Gastroesophageal sphincter (tissue), 4 donors: ENCODE results near the gene LUC7L2. TPM values are rescaled to one million over a fixed set of nuclear protein-coding genes. Genes with fewer than 3 reads are reported as not detected.
"Not testable (repeated sequence)": the region's sequence is repeated elsewhere in the genome, so short reads cannot be mapped to it uniquely, and the experiment has no call there.

Experiments
- ATAC-seq: fragments of 150-250 bp; one replicate; pipeline ENCODE4 v1.9.1; 2016; ENCODE audit warnings: mild to moderate bottlenecking, moderate library complexity
- H3K27ac ChIP-seq, 4 donors: fragments of 200-600 bp; sonication (generic) in 3 of 4; 1 replicate in 3 of 4; 2 replicates in 1 of 4; pipeline ENCODE4 v1.5.1; 2016 to 2019
- H3K27me3 ChIP-seq: fragments of 200-600 bp; sonication (generic); one replicate; pipeline ENCODE4 v1.5.1; 2019
- H3K36me3 ChIP-seq, 2 donors: fragments of 200-600 bp; sonication (generic); one replicate each; pipeline ENCODE4 v1.5.1; 2019; ENCODE audit warnings: control low read depth in 1 of 2
- H3K4me1 ChIP-seq, 3 donors: fragments of 200-600 bp; sonication (generic); 1 replicate in 2 of 3; 2 replicates in 1 of 3; pipeline ENCODE4 v1.5.1; 2016 to 2019; ENCODE audit warnings: control low read depth in 2 of 3
- H3K4me3 ChIP-seq, 2 donors: fragments of 200-600 bp; sonication (generic); one replicate each; pipeline ENCODE4 v1.5.1; 2019; ENCODE audit warnings: mild to moderate bottlenecking in 1 of 2, moderate library complexity in 1 of 2
- H3K9me3 ChIP-seq, 3 donors: fragments of 200-600 bp; sonication (generic); one replicate each; pipeline ENCODE4 v1.5.1; 2017 to 2019; ENCODE audit warnings: control low read depth in 2 of 3
- CTCF ChIP-seq, 4 experiments: fragments of 200-600 bp in 2 of 4; fragments of 450-650 bp in 2 of 4; sonication (generic) in 1 of 4; IDR thresholded peaks; one replicate each; pipeline ENCODE4 v1.5.1; 2017 to 2019; ENCODE audit warnings: antibody characterized with exemption in 4 of 4, mild to moderate bottlenecking in 2 of 4, moderate library complexity in 2 of 4
- EP300 ChIP-seq: sonication (generic); formaldehyde crosslinking; IDR thresholded peaks from one replicate; pipeline ENCODE4 v1.6.1; 2017; ENCODE audit warnings: antibody characterized with exemption, mild to moderate bottlenecking
- POLR2A ChIP-seq, 2 donors: fragments of 450-650 bp; IDR thresholded peaks; one replicate each; pipeline ENCODE4 v1.6.1; 2017; ENCODE audit warnings: antibody characterized with exemption in 2 of 2, mild to moderate bottlenecking in 2 of 2, moderate library complexity in 1 of 2
- POLR2AphosphoS5 ChIP-seq: sonication (generic); formaldehyde crosslinking; IDR thresholded peaks from one replicate; pipeline ENCODE4 v1.6.1; 2017; ENCODE audit warnings: antibody characterized with exemption
- WGBS, 2 donors: methylation state at CpG; one replicate each; pipeline ENCODE4 v1.1.5; 2018; ENCODE audit warnings: low coverage in 1 of 2; 5-methylcytosine and 5-hydroxymethylcytosine counted together
- small RNA-seq, 4 donors: library from RNA; depleted of rRNA; stranded (forward); fragments of <200 nt; gene quantifications; one replicate each; pipeline ENCODE3, GENCODE V24; 2016
- total RNA-seq, 4 donors: library from RNA; depleted of rRNA; stranded (reverse); fragments of >200 nt; gene quantifications; one replicate each; pipeline ENCODE4 v1.1.0, GENCODE V29; 2016

The LUC7L2 gene
- total RNA-seq, 4 donors from 2014 or later: 61.5 to 106 (median 72.6) TPM

GRCh38 chr7:139457153-139457946 lies 97.7 kb downstream of the LUC7L2 start:
- no peaks in the 10 kb centered on the region for H3K4me1 ChIP-seq
- no peak for ATAC-seq
- H3K27ac ChIP-seq: no peak overlapping the region
- H3K9me3 ChIP-seq: no peaks in the 10 kb centered on the region
- no peaks in the 10 kb centered on the region for H3K27me3 ChIP-seq
- H3K36me3 ChIP-seq: no peaks in the 10 kb centered on the region
- WGBS, 2 donors: 72 to 75% methylated on average over 5 to 11 of the region's 15 CpGs
- TF ChIP-seq CTCF (IDR thresholded peaks at IDR 0.05) (no peak), EP300 (no peak)
- no peak overlapping the region for H3K4me3 ChIP-seq

GRCh38 chr7:139463421-139463820 lies 103.7 kb downstream of the LUC7L2 start:
- not testable (repeated sequence) for H3K4me1 ChIP-seq, H3K27me3 ChIP-seq, H3K4me3 ChIP-seq, H3K27ac ChIP-seq, H3K9me3 ChIP-seq, ATAC-seq, H3K36me3 ChIP-seq
- WGBS, 2 donors: 98% methylated on average over 8 to 11 of the region's 12 CpGs

- H3K4me1 ChIP-seq, H3K27me3 ChIP-seq, H3K27ac ChIP-seq, H3K36me3 ChIP-seq, H3K9me3 ChIP-seq, H3K4me3 ChIP-seq, ATAC-seq: not testable (repeated sequence)
- WGBS, 2 donors: 72 to 92% methylated on average over 4 of the region's 4 CpGs
Measured at GRCh38 chr7:139464511-139464910, 104.8 kb downstream of the LUC7L2 start.

GRCh38 chr7:139465072-139465471 lies 105.4 kb downstream of the LUC7L2 start:
- H3K27me3 ChIP-seq, H3K36me3 ChIP-seq, H3K9me3 ChIP-seq, ATAC-seq, H3K4me1 ChIP-seq, H3K27ac ChIP-seq, H3K4me3 ChIP-seq: not testable (repeated sequence)
- WGBS, 2 donors: 95 to 96% methylated on average over 4 to 7 of the region's 10 CpGs

- not testable (repeated sequence) for H3K4me3 ChIP-seq, H3K4me1 ChIP-seq, H3K27me3 ChIP-seq, H3K36me3 ChIP-seq, H3K9me3 ChIP-seq, ATAC-seq, H3K27ac ChIP-seq
- 89% methylated on average over 4 of the region's 7 CpGs; no CpG with 5 or more reads in 1 of the 2 donors for WGBS, 2 donors
Measured at GRCh38 chr7:139467729-139468128, 108.0 kb downstream of the LUC7L2 start.

GRCh38 chr7:139468281-139468680 lies 108.6 kb downstream of the LUC7L2 start:
- H3K27me3 ChIP-seq, H3K36me3 ChIP-seq, ATAC-seq, H3K27ac ChIP-seq, H3K4me3 ChIP-seq, H3K4me1 ChIP-seq, H3K9me3 ChIP-seq: not testable (repeated sequence)
- 76 to 82% methylated on average over 5 of the region's 5 CpGs for WGBS, 2 donors

- no peaks in the 10 kb centered on the region for H3K36me3 ChIP-seq
- no peak overlapping the region for H3K27ac ChIP-seq
- no peak for TF ChIP-seq POLR2AphosphoS5
- no peak for TF ChIP-seq CTCF (IDR thresholded peaks at IDR 0.05)
- TF ChIP-seq POLR2A (IDR thresholded peaks at IDR 0.05): no peak
- no peak for TF ChIP-seq EP300
- no peak for ATAC-seq
- WGBS, 2 donors: 55 to 61% methylated on average over 4 to 5 of the region's 7 CpGs
- peaks cover 0 to 25% (median 0%) of the 10 kb centered on the region in 3 donors for H3K9me3 ChIP-seq
- H3K27me3 ChIP-seq: no peaks in the 10 kb centered on the region
- no peak overlapping the region for H3K4me3 ChIP-seq
- no peaks in the 10 kb centered on the region for H3K4me1 ChIP-seq
Measured at GRCh38 chr7:139471740-139472353, 112.2 kb downstream of the LUC7L2 start.

Small RNA genes within 50 kb of the gene (small RNA-seq; reads per million reads assigned to genes)
- gene RNU6-206P (0 reads per million in 4 donors), gene RNU6-911P (0 reads per million in 4 donors)

Other genes starting within 250 kb of the LUC7L2 start
- 10 to 100 TPM in 3 of 4 donors, 1 to 10 TPM in 1; 9.1 to 18.5 (median 12.5) TPM for gene UBN2, start 128.7 kb upstream of the LUC7L2 start, total RNA-seq
- 10 to 100 TPM; 16.6 to 18.2 (median 17.3) TPM for gene FMC1, start 18.6 kb upstream of the LUC7L2 start, total RNA-seq
- gene KLRG2, start 123.8 kb downstream of the LUC7L2 start, total RNA-seq: under 1 TPM in 2 of 4 donors, not detected in 2; 0.67 to 0.81 TPM
- under 1 TPM in 1 of 4 donors, not detected in 3; 0.39 TPM for gene CLEC2L, start 163.8 kb downstream of the LUC7L2 start, total RNA-seq